HG02884 (cell line): Measurements from ENCODE around the gene CCT2.
"Not testable (repeated sequence)": the region's sequence is repeated elsewhere in the genome, so short reads cannot be mapped to it uniquely, and the experiment has no call there.

ENCODE experiments used
- ATAC-seq: cut with Tn5 transposase; IDR thresholded peaks from one replicate; pipeline ENCODE4 v1.9.1; 2021; ENCODE audit warnings: mild to moderate bottlenecking, moderate library complexity; ENCODE audit not compliant: unreplicated experiment

CCT2 gene

DNA sequence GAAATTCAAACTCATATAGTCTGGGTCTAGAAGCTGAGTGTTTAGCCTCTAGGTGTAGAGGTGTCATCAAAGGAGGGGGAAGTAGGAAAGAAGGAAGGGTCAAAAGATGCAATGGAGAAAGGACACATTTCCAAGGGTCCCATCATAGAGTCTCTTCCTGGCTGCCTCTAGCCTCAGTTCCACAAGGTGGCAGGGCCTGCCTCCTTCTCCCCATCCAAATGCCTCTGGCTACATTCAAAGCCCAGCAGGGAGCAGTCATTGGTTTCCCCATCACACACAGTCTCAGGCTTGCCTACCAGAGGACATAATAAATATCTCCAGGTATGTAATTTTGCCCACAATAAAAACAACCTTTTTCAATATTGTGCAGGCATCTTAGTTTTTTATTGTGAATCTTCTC is 2.1 kb upstream of the CCT2 start:
- ATAC-seq = no peak

DNA sequence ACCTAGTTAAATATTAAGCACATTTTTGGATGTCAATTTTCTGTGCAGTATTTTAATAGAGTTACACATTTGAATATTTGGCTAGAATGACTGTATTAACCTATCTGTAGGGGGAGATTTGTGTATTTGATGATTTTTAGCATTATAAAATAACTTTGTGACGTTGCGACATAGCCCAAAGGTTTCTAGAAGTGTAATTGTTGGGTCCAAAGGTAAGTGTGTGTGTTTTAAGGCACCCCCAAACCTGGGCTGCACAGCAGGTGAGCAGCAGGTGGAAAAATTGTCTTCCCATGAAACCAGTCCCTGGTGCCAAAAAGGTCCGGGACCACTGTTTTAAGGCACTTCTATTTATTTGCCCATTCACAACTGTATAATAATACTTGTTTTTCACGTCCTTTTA is 3.3 kb downstream of the CCT2 start:
- no peak for ATAC-seq

DNA sequence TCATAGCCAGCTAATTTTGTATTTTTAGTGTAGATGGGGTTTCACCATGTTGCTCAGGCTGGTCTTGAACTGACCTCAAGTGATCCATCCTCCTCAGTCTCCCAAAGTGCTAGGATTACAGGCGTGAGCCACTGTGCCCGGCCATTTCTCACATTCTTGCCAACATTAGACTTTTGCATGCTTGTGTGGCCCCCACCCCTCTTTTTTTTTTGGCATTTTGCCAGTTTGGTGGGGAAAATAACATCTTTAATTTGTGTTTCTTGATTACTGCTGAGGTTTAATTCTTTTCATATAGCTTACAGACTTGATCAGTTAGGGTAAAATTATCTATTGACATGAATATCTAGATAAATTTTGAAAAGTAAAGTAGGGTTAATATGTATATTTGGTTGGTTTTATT is 3.8 kb downstream of the CCT2 start:
- ATAC-seq = no peak

DNA sequence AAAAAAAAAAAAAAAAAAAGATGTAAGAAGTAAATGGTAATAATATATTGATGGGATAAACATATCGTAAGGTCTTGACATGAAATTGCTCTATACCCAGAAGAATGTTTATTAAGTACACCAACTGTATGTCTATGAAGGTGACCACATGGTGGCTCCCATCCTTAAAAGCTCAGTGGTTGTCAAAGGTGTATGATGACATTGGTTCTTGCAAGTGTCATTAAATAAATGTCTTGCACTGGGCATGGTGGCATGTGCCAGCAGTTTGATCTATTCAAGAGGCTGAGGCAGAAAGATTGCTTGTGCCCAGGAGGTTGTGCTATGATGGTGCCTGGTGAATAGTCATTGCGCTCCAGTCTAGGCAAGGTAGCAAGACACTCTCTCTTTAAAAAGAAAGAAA is 10.4 kb downstream of the CCT2 start:
- no peak for ATAC-seq

DNA sequence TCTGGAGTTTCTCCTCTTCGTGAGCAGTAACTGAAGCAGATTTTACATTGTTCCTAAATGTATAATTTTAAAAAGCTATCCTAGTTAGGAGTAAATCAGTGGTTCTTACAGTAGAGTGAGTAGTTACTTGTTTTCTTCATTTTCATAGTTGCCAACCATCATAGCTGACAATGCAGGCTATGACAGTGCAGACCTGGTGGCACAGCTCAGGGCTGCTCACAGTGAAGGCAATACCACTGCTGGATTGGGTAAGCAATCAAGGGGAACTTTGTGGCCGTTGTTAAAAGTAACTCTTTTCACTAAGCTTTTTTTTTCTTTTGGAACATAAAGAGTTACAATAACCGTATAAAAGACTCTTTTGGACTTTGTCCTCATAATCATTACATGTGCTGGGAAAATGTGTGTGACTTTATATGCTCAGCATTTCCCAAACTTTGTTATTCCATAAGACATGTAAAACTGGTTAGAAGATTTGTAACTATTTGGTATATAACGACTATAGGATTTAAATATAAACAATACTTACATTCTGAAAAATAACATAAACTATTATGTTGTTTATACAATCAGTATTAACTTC is 13.0 kb downstream of the CCT2 start:
- no peak for ATAC-seq

DNA sequence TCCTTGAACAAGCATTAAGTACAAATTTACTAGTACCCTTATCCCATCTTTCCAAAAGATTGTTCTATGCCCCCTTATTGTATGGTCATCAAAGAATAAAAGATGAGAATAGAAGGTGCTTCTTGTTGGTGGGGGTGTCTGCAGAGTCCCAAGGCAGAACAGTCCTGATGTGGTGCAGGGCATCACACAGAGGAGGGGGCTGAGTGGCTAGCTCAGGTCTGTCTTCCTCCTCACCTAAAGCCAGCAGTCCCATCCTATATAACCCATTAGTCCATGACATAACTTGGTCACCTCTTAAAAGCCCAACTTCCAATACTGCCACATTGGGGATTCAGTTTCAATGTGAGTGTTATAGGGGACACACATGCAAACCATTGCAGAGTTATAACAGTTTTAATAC is 15.5 kb downstream of the CCT2 start:
- ATAC-seq = no peak

DNA sequence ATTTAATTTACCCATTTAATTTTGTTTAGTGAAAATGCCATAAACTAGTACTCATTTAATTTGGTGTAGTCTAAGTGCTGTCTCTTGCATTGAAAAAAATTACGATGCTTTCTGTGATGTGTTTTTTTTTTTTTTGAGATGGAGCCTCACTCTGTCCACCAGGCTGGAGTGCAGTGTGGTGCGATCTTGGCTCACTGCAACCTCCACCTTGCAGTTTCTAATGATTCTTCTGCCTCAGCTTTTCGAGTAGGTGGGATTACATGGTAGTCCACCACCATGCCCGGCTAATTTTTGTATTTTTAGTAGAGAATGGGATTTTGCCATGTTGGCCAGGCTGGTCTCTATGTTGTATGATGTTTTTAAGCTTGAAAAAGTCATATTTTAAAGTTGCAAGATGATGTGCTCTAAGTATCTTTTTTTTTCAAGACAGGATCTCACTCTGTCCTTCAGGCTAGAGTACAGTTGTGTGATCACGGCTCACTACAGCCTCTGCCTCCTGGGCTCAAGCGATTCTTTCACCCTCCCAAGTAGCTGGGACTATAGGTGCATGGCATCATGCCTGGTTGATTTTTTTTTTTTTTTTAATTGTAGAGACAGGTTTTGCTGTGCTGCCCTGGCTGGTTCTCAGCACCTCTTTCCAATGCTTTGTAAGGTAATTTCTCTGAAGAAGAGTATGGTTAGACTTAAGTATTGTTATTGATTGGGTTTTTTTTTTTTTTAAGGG is 16.9 kb downstream of the CCT2 start:
- no peak for ATAC-seq

DNA sequence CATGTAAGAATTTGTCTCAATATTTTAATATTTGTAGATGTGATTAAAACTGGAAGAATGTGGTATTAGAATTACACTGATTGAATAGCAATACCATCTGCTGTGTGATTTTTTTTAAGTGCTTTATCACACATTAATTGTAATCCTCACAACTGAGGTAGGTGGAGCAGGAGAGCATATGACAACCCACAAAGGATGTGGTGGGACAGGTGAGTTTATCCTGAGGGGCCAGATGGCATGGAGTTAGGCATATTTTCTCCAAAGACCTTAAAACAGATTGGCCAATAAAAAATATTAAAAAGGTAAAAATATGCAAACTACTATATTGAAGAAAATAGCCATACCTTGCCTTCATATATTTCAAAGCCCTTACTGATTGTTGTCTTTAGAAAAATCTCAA is 17.7 kb downstream of the CCT2 start:
- no peak for ATAC-seq

DNA sequence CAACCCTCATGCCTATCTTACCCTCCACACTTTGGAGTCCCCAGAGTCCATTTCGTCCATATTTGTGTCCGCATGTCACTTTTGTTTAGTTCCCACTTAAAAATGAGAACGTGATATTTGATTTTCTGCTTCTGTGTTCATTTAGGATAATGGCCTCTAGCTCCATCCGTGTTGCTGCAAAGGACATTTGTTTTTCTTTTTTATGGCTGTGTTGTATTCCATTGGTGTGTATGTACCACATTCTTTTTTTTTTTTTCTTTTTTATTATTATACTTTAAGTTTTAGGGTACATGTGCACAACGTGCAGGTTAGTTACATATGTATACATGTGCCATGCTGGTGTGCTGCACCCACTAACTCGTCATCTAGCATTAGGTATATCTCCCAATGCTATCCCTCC is 18.3 kb downstream of the CCT2 start:
- ATAC-seq = not testable (repeated sequence)

DNA sequence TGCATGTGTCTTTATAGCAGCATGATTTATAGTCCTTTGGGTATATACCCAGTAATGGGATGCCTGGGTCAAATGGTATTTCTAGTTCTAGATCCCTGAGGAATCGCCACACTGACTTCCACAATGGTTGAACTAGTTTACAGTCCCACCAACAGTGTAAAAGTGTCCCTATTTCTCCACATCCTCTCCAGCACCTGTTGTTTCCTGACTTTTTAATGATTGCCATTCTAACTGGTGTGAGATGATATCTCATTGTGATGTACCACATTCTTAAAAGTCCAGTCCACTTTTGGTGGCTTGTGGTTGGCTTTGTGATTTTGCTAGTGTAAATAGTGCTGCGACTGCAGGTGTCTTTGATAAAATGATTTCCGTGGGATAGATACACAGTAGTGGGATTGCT is 19.0 kb downstream of the CCT2 start:
- ATAC-seq = not testable (repeated sequence)

DNA sequence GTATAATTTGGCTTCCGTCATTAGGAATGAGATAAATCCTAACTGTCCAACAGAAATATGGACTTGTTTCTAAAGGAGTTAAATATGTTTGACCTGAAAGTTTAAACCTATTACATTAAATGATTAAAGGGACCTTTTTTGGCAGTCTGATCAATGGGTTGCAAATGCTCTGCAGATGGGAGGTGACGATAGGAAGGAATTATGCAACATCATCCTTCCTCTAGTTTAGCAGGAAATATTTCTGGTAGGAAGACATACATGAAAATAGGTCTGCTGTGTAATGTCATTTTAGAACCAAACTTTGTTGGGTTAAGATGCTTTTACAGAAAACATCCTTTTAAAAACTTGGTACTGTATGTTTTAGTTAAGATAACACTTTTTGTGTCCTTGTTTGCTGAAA is 22.9 kb downstream of the CCT2 start:
- ATAC-seq = no peak

DNA sequence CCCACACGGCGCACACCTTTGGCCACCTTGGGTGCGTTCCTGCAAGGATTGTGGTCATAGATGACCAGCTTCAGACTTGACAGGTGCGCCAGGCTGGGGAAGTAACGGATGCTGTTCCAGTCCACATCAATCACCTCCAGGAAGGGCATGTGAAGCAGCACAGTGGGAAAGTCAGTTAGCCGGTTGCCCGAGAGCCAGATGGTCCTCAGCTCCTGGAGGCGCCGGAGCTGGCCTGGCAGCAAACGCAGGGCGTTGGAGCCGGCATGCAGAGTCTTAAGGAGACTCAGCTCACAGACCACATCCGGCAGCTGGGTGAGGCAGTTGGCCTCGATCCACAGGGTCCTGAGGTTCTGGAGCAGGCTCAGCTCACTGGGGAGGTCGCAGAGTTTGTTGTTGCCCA is 24.9 kb downstream of the CCT2 start:
- ATAC-seq = no peak

DNA sequence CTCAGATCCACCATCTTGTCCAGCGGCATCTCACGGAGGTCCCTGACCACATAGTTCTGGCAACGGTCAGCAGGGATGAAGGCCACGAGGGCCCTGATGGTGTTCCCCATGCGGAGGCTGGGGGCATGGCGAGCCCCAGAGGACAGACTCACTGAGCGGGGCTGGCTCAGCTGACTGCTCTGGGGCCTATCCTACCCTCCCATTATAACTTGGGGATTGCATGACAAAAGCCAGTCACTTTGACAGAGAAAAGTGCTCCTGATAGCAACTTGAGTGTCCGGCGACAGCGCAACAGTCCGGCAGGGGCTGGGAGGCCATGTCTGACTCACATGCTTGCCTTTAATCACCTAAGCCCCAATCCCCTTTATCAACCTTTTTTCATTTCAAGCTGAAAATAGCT is 25.5 kb downstream of the CCT2 start, which contains the start of gene LRRC10:
Gene LRRC10, minus strand, starts transcription at position 179 of the 400 bp plus-strand sequence. Its CDS starts 69 bp downstream, at position 110.
- ATAC-seq = no peak

DNA sequence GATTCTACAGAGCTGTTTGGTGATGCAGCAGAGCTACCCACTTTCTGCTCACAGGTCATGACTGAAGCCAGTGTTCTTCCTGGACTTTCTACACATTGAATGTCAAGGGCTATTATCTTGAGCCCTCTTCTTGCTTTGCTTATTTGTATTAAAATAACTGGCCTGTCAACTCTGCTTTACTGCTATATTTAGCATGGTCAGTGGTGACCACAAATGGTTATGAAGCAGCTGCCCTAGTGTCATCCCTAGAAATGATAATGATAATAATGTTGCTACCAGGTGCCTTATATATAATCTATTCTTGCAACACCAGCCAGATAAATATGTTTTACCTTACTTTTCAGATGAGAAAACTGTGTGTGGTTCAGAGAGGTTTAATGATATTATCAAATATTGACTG is 28.1 kb downstream of the CCT2 start:
- ATAC-seq = no peak

DNA sequence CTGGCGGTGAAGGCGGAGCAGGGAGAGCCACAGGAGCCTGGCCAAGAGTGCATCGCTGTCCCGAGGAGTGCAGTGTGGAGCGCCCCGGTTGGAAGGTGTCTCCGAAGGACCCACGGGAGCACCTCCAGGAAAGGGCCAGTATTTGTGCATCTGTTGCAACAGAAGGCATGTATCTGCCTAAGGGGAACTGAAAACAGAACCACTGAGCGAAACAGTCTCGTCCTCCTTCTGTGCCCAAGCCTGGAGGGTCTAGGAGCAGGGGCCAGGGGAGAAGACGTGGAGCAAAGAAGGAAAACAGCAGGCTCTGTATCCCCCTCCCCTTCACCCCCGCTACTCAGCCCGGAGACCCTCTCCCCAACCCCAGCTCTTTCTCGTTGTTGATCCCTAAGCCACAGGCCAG is 30.8 kb downstream of the CCT2 start:
- ATAC-seq = no peak

DNA sequence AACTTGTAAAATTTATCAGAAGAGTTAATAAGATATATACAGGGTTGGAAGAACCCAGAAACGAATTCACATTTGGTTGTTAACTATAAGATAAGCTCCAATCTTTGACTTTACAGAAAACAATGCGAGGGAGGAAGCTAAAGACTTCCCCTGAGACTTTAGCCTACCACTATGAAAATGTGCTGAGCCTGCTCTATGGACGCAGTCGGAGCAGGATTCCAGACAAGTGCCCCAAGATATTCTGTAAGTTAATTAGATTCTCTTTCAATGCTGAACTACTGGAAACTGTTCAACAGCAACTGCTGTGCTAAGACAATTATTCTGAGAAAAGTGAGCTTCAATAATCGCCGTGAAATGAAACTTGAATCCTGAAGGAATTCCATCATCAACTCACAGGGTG is 33.8 kb downstream of the CCT2 start:
- ATAC-seq = no peak

DNA sequence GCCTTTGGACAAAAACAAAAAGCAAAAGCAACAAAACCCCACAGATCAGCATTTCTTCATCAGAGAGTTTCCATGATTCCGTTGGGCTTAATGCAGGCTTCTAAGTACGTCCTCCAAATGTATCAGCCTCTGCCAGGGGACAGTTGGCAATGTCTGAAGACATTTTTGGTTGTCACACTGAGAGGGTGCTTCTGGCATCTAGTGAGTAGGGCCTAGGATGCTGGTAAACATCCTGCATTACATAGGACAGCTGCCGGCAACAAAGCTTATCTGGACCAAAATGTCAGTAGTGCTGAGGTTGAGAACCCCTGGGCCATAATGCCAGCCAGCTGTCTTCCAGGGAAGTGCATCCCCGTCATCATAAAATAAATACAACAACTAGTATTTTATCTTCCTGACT is 34.8 kb downstream of the CCT2 start:
- no peak for ATAC-seq

DNA sequence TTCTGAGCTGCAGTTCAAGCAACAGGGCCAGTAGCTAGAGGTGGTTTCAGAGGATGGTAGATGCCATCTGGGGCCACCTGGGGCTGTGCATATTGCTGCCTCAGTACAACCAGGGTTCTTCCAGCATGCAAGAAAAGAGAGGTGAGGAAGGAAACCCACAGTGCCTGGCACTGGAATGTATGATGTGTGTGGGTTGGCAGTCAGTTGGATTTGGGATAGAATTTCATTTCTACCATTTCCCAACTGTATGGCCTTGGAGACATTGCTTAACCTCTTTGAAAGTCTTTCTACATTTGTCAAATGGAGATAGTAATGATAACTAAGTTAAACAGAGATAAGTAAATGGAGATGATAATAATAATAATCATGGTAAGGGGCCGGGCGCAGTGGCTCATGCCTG is 35.7 kb downstream of the CCT2 start:
- no peak for ATAC-seq

DNA sequence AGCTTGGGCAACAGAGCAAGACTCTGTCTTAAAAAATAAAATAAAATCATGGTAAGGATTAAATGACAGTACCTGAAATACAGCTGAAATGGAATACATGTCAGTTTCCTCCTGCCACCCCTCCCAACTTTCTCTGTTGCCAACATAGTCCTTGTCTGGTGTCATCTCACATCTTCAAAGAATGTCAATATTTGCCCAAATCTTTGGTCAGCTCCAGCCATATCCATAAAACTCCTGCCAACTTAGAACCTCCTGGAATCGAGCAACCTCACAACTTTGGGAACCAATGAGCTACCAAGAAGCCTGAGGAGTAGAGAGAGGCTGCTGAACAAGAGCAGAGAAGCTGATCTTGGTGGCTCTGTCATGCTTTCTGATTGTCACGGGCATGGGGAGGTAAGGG is 36.3 kb downstream of the CCT2 start:
- no peak for ATAC-seq

DNA sequence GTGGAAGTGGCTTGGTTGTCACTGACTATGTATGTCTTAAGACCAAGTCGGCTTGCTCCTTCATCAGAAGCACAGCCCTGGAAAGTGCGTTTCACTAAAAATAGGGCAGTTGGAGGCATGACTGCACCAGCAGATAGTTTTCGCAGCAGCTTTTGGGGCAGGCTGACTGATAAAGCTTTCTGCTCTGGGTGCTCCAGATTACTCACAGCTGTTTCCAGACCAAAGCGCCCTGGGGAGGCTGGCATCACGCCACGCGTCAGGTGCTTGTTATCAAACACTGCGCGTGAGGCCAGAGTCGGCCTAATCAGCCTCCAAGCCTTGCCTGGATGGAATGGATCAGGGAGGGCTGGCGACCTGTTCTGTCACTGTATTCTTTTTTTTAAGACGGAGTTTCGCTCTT is 38.7 kb downstream of the CCT2 start:
- ATAC-seq = no peak

DNA sequence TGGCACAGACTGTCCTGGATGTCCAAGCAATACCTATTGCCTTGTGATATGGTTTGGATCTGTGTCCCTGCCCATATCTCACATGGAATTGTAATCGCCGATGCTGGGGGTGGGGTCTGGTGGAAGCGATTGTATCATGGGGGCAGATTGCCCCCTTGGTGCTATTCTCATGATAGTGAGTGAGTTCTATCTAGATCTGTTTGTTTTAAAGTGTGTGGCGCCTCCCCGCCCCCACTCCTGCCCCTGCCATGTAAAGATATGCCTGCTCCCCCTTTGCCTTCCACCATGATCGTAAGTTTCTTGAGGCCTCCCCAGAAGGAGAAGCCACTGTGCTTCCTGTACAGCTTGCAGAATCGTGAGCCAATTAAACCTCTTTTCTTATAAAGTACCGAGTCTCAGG is 42.2 kb downstream of the CCT2 start:
- no peak for ATAC-seq

DNA sequence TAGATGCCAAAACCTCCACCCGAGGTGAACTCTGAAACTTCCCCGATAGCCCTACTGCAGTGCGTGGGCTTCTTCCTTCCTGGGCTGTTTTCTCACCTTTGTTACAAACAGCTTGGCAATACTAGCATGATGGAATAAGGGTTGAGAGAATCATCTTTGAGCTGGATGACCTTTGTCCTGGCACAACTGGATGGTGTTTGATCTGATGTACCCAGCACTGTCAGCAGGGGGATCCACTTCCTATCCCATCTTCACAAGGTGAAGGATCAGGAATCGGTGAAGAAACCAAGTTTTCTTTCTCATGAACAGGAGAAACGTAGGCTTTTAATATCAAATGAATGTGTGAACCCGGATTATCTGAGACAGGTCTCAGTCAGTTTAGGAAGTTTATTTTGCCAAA is 44.9 kb downstream of the CCT2 start:
- no peak for ATAC-seq

DNA sequence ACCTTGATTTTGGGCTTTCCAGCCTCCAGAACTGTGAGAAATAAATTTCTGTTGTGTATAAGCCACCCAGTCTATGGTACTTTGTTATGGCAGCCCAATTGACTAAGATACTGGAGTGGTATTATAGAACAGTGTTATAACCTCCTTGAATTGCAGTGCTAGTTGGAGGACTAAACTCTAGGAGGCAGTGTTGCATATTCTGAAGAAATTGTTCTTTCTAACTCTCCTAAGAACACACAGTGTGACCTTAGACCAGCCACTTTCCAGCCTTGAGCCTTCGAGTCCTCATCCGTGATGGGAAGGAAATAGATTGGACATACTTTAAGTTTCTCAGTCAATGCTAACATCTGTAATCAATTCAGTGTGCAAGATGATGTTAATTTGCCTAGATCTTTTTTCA is 47.8 kb downstream of the CCT2 start:
- ATAC-seq = no peak
